GM12874 (cell line): ENCODE data around the gene MAGEB5.

Source experiments
- CTCF ChIP-seq: IDR thresholded peaks from 2 replicates; pipeline ENCODE4 v1.5.1; 2011; ENCODE audit warnings: low read depth, mild to moderate bottlenecking, control low read depth, low read length, moderate library complexity; ENCODE audit not compliant: insufficient read depth

The MAGEB5 gene

GRCh38 chrX:26254436-26254835 is 38.5 kb downstream of the MAGEB5 start:
- no peak for TF ChIP-seq CTCF

DNA sequence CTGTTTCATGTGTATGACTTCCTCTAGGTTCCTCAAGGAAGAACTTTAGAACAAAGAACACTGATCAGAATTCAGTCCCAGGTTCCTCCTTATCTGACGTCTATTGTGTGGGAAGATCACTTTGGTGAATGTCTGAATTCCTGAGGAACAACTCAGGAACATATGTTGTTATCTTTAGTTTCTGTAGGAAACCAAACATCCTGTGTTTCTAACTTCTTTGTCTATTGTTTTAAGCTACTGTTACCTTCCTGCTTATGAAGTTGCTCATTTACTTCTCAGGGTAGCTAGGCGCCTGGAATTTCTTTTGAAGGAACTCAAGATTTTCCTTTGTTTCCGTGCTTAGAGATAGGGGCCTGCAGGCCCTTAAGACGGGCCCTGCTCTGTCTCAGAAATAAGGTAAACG is 46.2 kb downstream of the MAGEB5 start:
- no peak for TF ChIP-seq CTCF
